Stimulated activated CD4-positive, alpha-beta T cell treated with anti-CD3 and anti-CD28 coated beads, Interleukin-1b, Interleukin-23, amount 100 ng/mL, for 4 hours (primary cell): ENCODE measurements around the gene TMEM62.
"Not testable (repeated sequence)": the region's sequence is repeated elsewhere in the genome, so short reads cannot be mapped to it uniquely, and the experiment has no call there.

Experiments used
- DNase-seq, 2 donors: peaks; one replicate each; pipeline ENCODE4 v3.0.0-alpha.2; 2020; ENCODE audit warnings: low read depth in 2 of 2

Gene TMEM62

DNA sequence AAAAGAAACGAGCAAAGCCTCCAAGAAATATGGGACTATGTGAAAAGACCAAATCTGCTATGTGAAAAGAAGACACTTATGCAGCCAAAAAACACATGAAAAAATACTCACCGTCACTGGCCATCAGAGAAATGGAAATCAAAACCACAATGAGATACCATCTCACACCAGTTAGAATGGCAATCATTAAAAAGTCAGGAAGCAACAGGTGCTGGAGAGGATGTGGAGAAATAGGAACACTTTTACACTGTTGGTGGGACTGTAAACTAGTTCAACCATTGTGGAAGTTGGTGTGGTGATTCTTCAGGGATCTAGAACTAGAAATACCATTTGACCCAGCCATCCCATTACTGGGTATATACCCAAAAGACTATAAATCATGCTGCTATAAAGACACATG, 43.8 kb downstream of the TMEM62 start:
- DNase-seq: not testable (repeated sequence)

DNA sequence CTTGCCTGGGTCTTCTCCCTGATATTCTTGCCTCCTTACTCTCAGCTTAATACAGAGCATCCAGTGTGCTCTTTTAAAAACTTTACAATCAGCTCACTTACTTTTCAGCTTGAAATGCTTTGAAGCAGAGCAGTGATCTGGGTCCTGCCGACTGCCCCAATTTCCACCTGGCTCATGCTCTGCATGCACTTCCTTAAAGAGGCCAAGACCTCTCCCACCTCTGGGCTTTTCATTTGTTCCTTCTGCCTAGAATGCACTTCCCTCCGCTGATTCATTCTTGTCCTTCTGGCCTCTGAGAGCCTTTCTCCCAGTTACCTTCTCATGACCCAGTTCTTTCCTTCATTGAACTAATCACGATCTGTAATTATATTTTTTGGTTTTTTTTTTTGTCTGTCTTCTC, 49.9 kb downstream of the TMEM62 start:
- DNase-seq: no peak

DNA sequence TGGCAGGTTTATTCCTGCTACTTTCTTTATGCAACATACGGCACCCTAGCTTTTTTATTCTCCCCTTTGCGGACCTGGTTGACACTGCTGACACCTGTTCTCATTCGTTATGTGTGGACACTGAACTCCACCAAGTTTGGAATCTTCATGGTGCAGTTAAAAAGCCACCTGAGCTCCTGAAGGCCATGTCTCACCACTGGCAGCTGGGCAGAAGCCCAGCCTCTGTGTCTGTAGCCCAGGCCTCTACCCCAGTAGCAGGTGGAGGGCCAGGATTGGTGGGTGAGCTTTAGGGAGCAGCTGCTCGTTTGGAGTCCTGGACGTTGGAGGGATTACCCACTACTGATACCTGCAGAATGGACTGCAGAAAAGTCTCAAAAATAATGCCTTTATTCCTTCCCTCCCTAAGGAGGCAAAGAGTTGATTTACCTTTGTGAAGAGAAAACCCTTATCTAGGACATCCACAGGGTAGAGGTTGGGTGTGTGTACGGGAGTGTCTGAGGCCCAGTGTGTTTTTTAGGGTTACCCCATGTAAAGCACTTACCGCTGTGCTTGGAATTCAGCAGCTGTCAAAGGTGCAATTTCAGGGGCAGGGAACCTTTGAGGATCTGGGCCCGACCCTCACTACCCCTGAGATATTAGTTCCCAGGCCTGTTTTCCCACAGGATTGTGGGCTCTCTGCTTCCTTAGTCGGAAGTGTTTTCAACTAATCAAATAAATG, 51.2 kb downstream of the TMEM62 start:
- DNase-seq: no peak

DNA sequence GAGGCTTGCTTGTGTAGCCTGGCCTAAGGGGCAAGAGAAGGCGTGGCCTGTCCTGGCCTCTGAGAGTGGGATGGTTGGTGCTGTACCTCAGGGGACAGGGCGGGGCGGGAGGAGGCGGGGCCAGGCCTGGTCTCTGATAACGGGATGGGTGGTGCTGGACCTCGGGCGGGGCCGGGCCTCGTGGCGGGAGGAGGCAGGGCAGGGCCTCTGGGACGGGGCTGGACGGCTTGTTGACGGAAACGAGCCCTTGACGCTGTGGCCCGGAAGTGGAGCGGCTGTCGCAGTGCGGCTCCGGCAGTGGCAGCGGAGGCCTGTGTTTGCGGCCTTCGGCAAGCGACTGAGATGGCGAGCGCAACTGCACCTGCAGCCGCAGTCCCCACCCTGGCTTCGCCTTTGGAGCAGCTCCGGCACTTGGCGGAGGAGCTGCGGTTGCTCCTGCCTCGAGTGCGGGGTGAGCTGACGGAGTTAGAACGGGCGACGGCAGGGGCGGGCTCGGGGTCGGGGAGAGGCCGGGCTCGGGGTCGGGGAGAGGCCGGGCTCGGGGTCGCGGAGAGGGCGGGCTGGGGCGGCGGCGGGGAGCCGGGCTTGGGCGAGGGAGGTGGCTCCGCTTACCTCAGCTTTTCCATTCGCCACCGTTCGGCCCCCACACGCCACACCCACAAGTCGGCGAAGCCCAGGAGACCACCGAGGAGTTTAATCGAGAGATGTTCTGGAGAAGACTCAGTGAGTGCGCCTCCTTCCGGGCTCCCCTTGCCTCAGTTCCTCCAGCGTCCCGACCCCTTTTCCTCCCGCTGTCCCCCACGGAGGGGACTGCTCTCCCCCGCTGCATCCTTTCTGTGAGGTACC, 52.0 kb downstream of the TMEM62 start, which contains the start of gene CCNDBP1:
CCNDBP1 (plus strand) TSS at position 247 of the 846 bp plus-strand sequence; CDS start at position 343, 96 bp downstream.
- DNase-seq: peak; percentile 60 to 82

DNA sequence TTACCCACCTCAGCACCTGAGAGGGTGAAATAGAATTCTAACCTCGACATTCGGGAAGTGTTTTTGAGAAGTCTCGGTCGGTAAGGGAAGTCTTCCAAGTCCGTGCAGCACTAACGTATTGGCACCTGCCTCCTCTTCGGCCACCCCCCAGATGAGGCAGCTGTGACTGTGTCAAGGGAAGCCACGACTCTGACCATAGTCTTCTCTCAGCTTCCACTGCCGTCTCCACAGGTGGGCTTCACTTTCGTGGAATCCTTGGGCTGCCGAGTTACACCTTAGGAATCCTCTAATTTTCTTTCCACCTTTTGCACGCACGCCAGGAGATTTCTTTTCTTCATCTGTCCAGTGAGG, 52.6 kb downstream of the TMEM62 start:
- DNase-seq: no peak

DNA sequence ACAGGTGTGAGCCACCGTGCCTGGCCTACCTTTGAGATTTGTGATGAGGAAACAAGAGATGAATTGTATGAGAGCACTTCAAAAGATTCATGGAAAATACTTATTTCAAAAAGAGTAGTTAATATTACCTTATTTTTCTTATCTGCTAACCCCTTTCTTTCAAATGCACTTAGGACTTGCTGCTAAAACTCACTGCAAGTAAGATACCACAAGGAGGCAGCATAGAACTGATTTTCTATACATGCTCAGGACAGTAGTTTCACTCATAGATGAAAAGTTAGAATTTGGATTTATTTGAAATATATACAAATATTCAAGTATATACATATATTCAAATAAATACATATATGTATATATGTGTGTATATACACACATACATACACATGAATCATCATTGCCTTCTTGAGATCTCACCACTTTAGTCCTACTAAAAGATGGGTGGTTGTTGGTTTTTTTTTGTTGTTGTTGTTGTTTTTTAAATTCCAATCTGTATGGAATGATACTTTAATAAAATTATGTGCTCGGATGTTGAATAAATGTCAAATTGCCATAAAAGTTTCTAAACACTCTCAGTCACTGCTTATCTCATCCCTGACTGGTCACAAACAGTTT, 54.3 kb downstream of the TMEM62 start:
- DNase-seq: no peak

DNA sequence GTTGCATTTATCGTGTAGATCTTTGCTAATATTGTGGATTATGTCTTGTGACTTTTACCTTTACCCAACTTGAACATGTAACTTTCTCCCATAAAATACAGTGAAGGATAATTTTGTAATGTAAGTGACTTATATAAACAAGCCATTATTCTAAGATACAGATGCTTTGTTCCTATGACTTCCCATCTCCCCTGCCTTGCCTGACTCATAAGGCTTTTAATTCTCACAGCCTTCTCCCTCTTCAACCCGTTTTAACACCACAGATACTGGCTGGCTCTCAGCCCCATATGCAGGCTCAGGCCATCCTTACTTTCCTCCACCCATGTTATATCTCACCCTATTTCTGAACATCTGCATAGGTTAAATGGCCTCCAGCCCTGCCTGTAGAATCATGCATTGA, 55.9 kb downstream of the TMEM62 start:
- no peak for DNase-seq

DNA sequence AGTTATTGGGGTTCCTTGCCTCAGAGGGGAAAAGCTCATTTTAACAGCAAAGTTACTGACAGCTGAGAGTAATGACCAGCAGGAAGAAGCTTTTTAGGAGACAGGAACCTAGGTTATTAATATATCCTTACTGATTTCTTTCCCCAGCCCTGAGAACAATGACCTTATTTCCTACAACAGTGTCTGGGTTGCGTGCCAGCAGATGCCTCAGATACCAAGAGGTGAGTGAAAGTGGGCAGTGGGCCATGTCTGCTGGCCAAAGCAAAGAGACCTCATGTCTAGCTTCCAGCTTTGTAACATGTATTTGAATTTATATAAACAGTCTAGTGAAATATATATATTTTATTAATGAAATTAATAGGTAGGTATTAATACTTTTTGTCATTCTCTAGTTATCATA, 56.8 kb downstream of the TMEM62 start:
- no peak for DNase-seq

DNA sequence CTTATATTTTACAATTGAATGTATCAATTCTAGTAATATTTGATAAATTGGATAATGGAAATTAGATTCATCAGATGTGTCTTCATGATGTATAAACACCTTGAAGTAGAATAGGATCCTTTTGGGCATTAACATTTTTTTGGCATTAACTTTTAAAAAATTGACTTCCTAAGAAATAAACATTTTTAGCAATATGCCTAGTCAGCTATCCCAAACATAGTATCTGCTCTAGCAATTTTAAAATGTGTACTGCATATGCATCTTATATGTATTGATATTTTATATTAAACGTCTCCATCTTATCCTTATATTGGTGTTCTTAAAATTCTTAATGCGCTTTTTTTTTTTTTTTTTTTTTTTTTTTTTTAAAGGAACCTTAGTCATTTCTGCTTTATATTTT, 60.3 kb downstream of the TMEM62 start:
- DNase-seq: no peak

DNA sequence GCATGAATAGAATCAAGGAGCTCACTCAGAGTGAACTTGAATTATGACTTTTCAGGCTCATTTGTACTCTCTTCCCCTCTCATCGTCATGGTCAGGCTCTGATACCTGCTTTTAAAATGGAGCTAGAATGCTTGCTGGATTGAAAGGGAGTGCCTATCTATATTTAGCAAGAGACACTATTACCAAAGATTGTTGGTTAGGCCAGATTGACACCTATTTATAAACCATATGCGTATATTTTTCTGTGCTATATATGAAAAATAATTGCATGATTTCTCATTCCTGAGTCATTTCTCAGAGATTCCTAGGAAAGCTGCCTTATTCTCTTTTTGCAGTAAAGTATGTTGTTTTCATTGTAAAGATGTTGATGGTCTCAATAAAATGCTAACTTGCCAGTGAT, 61.4 kb downstream of the TMEM62 start:
- no peak for DNase-seq

DNA sequence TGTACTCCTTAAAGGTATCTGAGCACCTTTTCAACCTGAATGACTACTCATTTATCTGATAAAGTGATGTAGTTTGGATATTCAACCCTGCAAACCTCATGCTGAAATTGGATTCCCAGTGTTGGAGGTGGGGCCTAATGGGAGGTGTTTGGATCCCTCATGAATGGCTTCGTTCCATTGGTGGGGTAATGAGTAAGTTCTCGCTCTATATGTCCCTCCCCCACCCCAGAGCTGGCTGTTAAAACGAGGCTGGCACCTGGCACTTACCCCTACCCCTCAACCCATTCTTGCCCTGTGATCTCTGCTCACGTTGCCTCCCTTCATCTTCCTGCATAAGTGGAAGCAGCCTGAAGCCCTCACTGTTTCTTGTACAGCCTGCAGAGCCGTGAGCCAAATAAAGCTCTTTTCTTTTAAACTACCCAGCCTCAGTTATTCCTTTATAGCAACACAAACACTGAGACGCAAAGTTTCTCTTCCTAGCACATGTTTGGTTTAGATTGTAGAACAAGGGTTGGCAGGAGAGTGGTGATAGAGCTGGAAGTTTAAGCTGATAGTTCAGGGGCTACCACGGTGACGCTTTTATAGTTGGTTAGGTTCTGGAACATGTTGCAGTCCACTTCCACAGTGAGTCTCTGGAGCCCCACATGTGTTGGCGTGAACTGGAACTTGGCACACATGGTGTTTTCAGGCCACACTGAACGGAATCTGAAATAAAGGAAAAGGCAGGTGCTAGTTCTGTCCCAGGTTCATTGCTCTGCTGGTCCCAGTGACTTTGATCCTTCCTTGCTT, 63.6 kb downstream of the TMEM62 start:
- DNase-seq: no peak

DNA sequence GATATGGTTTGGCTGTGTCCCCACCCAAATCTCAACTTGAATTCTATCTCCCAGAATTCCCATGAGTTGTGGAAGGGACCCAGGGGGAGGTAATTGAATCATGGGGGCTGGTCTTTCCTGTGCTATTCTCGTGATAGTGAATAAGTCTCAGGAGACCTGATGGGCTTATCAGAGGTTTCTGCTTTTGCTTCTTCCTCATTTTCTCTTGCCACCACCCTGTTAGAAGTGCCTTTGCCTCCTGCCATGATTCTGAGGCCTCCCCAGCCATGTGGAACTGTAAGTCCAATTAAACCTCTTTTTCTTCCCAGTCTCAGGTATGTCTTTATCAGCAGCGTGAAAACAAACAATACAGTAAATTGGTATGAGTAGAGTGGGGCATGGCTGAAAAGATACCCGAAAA, 64.4 kb downstream of the TMEM62 start:
- DNase-seq: not testable (repeated sequence)

DNA sequence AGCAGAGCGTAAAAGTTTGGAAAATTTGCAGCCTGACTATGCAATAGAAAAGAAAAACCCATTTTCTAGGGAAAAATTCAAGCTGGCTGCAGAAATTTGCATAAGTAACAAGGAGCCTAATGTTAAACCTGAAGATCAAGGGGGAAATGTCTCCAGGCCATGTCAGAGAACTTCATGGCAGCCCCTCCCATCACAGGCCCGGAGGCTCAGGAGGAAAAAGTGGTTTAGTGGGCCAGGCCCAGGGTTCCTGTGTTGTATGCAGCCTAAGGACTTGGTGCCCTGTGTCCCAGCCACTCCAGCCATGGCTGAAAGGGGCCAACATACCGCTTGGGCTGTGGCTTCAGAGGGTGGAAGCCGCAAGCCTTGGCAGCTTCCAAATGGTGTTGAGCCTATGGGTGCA, 65.2 kb downstream of the TMEM62 start:
- not testable (repeated sequence) for DNase-seq

DNA sequence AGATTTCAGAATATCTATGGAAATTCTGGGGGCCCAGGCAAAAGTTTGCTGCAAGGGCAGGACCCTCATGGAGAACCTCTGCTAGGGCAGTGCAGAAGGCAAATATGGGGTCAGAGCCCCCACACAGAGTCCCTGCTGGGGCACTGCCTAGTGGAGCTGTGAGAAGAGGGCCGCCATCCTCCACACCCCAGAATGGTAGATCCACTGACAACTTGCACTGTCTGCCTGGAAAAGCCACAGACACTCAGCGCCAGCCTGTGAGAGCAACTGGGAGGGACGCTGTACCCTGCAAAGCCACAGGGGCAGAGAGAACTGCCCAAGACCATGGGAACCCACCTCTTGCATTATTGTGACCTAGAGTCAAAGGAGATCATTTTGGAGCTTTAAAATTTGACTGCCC, 65.6 kb downstream of the TMEM62 start:
- no peak for DNase-seq

DNA sequence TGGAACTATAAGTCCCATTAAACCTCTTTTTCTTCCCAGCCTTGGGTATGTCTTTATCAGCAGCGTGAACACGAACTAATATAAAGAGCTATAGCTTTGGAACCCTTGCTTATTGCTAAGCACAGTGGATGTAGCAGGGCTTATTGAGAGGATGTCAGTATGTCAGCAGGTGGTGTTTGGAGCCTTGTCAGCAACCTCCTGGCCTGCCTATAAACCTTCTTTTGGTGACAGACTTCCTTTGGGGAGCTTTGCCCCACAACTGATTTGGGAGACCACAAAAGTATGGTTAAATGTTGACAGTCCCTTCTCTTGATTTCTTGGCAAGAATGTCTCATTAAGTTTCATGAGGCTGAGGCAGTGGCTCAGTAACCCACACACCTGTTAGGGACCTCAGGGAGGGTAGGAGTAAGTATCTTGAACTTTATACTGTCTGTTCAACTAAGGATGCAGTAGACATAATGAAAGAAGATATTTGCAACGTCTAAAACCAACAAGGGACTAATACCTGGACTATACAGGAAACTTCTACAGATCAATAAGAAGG, 66.6 kb downstream of the TMEM62 start:
- DNase-seq: no peak

DNA sequence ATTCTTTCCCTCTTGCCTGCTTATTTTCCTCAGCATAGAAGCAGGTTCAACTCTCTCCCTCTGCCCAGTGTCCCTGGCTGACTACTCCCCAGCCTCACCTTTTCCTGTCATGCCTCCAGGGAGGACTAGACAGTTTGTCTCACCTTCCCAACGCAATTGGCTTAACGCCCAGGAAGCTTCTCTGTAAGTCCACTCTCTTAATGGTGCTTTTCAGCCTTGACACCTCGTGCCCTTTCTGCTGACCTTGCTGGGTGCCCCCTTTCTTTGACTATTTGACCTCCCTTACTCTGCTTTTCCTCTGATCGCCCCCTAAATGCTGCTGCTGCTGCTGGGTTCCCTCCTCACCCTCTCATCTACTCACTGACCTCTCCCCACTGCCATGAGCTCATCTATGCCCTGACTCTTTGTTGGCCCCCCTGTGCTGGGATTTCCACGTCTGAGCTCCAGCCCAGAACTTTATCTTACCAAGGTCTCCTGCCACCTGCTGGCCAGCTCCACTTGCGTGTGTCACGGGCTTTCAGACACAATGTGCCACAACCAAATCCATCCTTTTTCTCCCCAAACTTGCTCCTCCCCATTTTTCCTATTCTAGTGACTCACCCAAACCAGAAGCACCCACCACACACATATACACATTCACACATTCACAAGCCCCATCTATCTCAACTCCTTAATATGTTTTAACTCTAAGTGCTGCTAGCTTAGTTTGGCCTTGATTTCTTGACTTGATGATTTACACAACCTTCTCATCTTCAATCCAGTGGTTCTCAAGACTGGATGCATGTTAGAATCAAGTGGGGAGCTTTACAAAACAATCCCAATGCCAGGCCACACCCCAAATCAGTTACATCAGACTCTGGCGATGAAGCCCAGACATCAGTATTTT, 70.9 kb downstream of the TMEM62 start:
- peak; percentile 21 to 26 for DNase-seq

DNA sequence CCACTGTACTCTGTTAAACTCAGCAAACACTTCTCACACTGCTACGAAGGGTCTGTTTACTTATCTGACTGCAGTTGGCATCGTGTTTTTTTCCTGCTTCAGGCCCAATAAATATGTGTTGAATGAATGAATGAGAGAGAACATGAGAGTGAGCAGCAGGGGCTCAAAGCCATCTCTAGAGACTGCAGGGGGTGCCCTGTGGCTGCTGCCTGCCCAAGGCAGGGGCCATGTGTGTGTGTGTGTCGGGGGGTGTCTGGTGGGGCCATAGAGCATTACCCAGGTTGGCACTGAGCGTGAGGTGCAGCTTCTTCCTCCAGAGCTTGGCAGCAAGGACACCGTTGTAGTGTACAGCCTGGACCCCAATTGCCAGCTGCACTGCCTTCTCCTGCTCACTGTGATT, 72.7 kb downstream of the TMEM62 start:
- no peak for DNase-seq

DNA sequence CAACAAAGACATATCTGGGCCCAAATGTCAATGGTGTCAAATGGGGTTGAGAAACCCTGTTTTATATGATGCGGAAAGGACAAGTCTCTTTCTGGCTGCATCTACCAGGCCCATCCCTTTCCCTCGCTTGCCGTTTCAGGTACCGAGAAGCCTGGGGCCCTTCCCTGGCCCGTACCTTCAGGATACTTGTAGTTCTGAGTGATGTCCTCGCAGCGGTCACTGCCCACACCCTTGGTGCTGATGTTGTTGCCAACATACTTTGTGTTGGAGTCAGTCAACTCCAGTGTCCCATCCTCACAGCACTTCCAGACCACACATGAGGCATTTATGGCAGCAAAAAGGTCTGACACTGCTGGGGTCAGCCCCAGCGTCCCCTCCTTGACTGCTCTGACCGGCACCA, 73.6 kb downstream of the TMEM62 start:
- no peak for DNase-seq

DNA sequence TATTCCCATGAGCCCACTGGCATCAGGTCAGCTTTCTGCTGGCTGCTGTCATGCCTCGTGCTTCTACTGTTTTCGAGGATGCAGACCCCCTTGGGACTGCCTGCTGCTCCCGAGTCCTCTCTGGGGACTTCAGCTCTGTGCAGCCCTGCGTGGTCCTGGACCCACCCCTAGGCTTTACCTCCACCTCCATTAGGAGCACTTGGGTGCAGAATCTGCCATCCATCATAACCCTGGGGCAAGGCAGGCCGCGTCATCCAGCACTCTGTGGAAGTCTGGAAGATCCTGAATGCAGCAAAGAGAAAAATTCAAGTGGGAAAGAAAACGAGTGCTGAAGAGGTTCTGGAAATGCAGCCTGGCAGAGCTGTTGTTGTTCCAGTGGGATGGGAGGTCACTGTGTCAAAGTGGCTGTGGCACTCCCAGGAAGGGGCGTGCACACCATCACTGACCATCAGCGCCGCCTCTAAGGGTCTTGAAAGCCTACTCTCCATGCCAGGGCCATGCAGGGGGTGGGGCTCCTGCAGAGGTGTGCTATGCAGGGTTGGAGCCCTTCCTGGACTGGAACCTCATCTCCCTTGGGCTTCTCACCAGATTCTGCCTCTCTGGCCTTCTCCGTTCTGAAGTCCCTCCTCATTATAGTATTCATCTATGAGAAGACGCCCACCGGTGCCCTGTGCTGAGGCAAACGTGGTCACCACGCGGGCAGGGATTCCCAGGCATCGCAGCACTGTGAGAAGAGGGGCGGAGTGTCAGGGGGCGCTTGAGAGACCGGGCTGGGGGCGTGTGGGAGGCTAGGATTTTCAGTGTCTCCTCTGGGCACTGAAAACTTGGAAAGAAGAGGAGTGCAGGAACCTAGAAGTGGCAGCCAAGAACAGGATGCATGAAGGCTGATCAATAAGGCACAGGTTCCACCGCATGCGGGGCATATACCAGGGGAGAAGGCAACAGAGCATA, 74.9 kb downstream of the TMEM62 start:
- DNase-seq: no peak
